Choroid plexus epithelial cell (primary cell): Measurements from ENCODE around the gene RAPGEF4.

ENCODE experiments used
- DNase-seq: peaks from one replicate; pipeline ENCODE4 v3.0.0-alpha.2; 2010; ENCODE audit warnings: low read depth
- H3K4me3 ChIP-seq: 2 replicates; pipeline ENCODE4 v1.5.1; 2011; ENCODE audit warnings: low read depth, mild to moderate bottlenecking, control low read depth, low read length, moderate library complexity
- CTCF ChIP-seq: conservative IDR thresholded peaks from 2 replicates; pipeline ENCODE4 v1.5.1; 2011; ENCODE audit warnings: low read depth, mild to moderate bottlenecking, control low read depth, inconsistent platforms, low read length, moderate library complexity

RAPGEF4 gene

DNA sequence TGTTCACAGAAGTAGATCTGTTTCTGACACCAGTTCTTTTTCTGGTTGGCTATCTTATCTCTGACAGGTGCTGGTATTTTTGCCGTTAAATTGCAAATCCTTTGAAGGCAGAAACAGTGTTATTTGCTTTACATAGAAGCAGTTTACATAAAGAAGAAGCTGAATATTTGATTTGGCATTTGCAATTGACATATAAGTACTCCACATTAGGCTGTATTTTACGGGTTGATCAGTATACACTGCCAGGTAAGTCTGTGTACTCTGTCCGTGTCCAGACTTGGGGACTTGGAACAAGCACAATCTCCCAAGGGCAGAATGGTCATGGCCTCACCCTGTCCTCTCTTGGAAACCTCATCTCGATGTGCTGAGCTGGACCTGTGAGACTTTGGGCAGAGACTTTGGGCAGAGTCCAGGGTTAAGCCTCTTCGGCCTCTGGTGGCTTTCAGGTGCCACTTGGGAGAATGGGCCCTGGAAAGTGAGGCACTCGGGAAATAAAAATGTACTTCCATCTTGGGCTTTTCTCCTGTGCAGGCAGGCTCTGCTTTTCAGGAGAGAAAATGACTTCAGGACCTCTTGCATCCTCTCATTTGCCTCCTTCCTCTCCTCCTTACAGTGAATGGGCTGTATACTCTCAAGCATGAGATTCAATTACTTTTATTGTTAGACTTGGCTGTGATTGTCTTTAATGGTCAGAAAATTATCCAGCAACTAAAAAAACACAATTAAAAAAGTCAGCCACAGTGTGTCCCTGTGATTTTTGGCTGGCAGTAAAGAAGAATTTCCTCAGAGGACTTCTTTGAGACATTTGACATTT, 108.5 kb downstream of the RAPGEF4 start:
- no peak for TF ChIP-seq CTCF
- no peak for DNase-seq

GRCh38 chr2:172845028-172845630, 109.5 kb downstream of the RAPGEF4 start:
- no peak overlapping the region for H3K4me3 ChIP-seq
- DNase-seq: no peak
- no peak for TF ChIP-seq CTCF

More for the DNA sequence above, 108.5 kb downstream of the RAPGEF4 start:
- H3K4me3 ChIP-seq: no peak overlapping the region

DNA sequence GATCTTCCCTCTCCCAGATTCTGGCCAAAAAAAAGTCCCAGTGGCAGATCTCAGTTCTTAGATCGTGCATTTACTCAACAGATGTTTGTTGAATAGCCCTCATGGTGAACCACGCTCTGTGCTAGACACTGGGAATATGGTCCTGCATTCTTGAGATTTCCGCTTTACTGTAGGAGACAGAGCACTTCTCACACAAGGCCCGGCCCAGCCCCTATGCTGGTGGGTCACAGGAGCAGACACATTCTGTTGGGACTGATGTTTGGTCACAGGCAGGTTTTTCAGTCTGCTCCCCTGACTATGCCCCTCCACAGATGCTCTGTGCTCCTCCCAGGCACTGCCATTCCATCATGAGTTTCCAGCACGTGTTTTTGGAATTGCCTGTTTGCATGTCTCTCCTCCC, 110.9 kb downstream of the RAPGEF4 start:
- no peak overlapping the region for H3K4me3 ChIP-seq
- no peak for TF ChIP-seq CTCF
- DNase-seq: no peak

GRCh38 chr2:172847188-172847587, 111.5 kb downstream of the RAPGEF4 start:
- no peak for DNase-seq
- no peak overlapping the region for H3K4me3 ChIP-seq
- no peak for TF ChIP-seq CTCF

DNA sequence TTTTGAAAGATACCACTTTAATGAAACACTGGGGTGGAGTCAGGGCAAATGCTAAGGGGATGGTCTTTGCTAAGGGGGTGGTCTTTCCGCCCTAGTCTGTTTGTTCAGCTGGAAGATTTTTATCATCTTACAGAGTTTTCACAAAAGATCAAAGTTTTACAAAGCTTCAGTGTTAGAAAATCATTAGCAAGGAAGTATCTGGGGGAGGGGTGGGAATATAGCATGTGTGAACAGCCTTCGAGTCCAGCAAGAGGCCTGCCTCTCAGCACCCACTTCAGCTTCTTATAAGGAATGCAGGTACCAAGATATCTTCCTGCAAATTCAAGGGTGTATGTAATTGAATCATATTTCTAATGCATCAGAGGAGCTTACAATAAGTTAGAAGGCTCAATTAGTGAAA, 112.9 kb downstream of the RAPGEF4 start:
- no peak for TF ChIP-seq CTCF
- no peak for DNase-seq
- H3K4me3 ChIP-seq: no peak overlapping the region

GRCh38 chr2:172849519-172850217, 114.0 kb downstream of the RAPGEF4 start:
- no peak for TF ChIP-seq CTCF
- no peak overlapping the region for H3K4me3 ChIP-seq
- no peak for DNase-seq
